MCF 10A (cell line): ENCODE results near the gene SETD1B. TPM values are rescaled to one million over a fixed set of nuclear protein-coding genes. Genes with fewer than 3 reads are reported as not detected.

Source experiments
- BruUV-seq: library from RNA; stranded (reverse); fragments of 400-500 nt; replicated peaks from 2 replicates; lab custom pipeline; 2021; lab: Mats Ljungman, UMichigan
- CTCF ChIA-PET: fragments of 300-600 bp; sonication (Branson Sonifier 250); formaldehyde crosslinking; extraction: SDS; loops from one replicate; lab custom pipeline; 2021; ENCODE audit warnings: antibody characterized with exemption, inconsistent platforms; lab: Yijun Ruan, JAX
- POLR2A ChIA-PET: fragments of 300-600, 350-650 bp; sonication (Branson Sonifier 250); formaldehyde crosslinking; extraction: SDS; loops from one replicate; lab custom pipeline; 2020; ENCODE audit warnings: antibody characterized with exemption, inconsistent platforms; lab: Yijun Ruan, JAX
- DNase-seq: peaks from one replicate; pipeline ENCODE4 v3.0.0-alpha.2; 2018; ENCODE audit not compliant: unreplicated experiment
- H3K27ac Mint-ChIP-seq: one replicate; pipeline ENCODE4 v1.8.0; 2022; ENCODE audit warnings: mild to moderate bottlenecking, low read depth, mixed read lengths; ENCODE audit not compliant: unreplicated experiment
- H3K27me3 Mint-ChIP-seq: one replicate; pipeline ENCODE4 v1.8.0; 2022; ENCODE audit warnings: mixed read lengths; ENCODE audit not compliant: insufficient read depth, unreplicated experiment
- H3K36me3 Mint-ChIP-seq: one replicate; pipeline ENCODE4 v1.8.0; 2022; ENCODE audit warnings: mild to moderate bottlenecking, moderate library complexity, mixed read lengths; ENCODE audit not compliant: insufficient read depth, unreplicated experiment
- H3K4me1 Mint-ChIP-seq: one replicate; pipeline ENCODE4 v1.8.0; 2022; ENCODE audit warnings: mixed read lengths; ENCODE audit not compliant: insufficient read depth, unreplicated experiment
- H3K4me3 Mint-ChIP-seq: one replicate; pipeline ENCODE4 v1.8.0; 2022; ENCODE audit warnings: mild to moderate bottlenecking, moderate library complexity, mixed read lengths; ENCODE audit not compliant: unreplicated experiment
- H3K9me3 Mint-ChIP-seq: one replicate; pipeline ENCODE4 v1.8.0; 2022; ENCODE audit warnings: mixed read lengths; ENCODE audit not compliant: unreplicated experiment
- intact Hi-C: fragments of 100-400 bp; cut with micrococcal nuclease; formaldehyde crosslinking; loops from 2 replicates; pipeline ENCODE4 v1.14.1; 2022
- total RNA-seq: library from RNA; stranded (reverse); gene quantifications from 2 replicates; pipeline ENCODE4 v1.2.3, GENCODE V29; 2022
- TF ChIP-seq, protein P1 (sequence below): fragments of 200-600 bp; IDR thresholded peaks from one replicate; pipeline ENCODE4 v1.8.0; 2022; ENCODE audit warnings: antibody characterized with exemption, mild to moderate bottlenecking; ENCODE audit not compliant: unreplicated experiment

SETD1B gene
- total RNA-seq, 1 experiment from 2014 or later: 19.7 TPM

DNA sequence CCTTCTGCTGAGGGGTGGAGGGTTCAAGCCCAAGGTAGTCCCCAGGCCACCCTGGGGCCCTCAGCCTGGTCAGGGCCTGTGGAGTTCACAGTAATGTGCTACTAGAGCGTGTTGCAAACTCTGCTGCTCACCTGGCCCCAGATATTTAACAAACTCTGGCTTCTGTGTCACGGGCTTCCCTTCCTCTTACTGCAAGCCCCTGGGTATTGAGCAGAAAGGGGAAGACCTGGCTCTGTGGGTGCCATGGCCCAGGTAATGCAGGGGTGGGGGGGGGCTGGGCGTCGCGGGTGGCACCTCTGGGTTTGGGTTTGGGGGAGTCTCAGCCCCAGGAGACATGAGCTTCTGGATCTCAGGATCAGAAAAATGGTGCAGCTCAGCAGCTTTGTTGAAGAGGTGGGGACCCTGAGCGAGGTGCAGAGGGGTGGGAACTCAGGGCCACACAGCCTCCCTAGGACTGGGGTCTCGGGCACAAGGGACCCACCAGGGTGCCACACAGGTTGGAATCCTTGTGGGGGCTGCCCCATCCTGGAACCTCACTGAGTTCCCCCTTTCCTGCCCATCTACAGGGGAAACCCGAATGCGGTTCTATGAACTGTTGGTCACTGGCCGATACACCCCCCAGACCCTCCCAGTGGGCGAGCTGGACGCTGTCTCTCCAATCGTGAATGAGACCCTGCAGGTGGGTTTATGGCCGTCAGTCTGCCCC is 4.0 kb downstream of the SETD1B start:
- POLR2A ChIA-PET: interaction anchor here (12.4 kb wide), 1 partner anchor 11 kb away, joined by 344 read pairs; the partner anchor contains the start of genes RHOF and SETD1B
- DNase-seq: no peak
- Mint-ChIP-seq H3K4me3 (no peak overlapping the region), H3K4me1 (peaks cover 17% of the 10 kb centered on the region), H3K27me3 (no peaks in the 10 kb centered on the region), H3K36me3 (peaks cover 37% of the 10 kb centered on the region), H3K27ac (no peak overlapping the region), H3K9me3 (no peaks in the 10 kb centered on the region)
- CTCF ChIA-PET: interaction anchor here (1.1 to 16.6 kb wide), 4 partner anchors 12 to 87 kb away, joined by 3 to 390 read pairs (median 4); partner anchors contain the start of gene RHOF
- BruUV-seq: no TSS peak
- TF ChIP-seq, protein P1, sequence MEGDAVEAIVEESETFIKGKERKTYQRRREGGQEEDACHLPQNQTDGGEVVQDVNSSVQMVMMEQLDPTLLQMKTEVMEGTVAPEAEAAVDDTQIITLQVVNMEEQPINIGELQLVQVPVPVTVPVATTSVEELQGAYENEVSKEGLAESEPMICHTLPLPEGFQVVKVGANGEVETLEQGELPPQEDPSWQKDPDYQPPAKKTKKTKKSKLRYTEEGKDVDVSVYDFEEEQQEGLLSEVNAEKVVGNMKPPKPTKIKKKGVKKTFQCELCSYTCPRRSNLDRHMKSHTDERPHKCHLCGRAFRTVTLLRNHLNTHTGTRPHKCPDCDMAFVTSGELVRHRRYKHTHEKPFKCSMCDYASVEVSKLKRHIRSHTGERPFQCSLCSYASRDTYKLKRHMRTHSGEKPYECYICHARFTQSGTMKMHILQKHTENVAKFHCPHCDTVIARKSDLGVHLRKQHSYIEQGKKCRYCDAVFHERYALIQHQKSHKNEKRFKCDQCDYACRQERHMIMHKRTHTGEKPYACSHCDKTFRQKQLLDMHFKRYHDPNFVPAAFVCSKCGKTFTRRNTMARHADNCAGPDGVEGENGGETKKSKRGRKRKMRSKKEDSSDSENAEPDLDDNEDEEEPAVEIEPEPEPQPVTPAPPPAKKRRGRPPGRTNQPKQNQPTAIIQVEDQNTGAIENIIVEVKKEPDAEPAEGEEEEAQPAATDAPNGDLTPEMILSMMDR: no peak
- intact Hi-C loops: no loop called here

- H3K36me3 Mint-ChIP-seq: peaks cover 33% of the 10 kb centered on the region
- intact Hi-C loops: no loop called here
- no TSS peak for BruUV-seq
- CTCF ChIA-PET: interaction anchor here (16.6 kb wide), 1 partner anchor 13 kb away, joined by 390 read pairs; the partner anchor contains the start of gene RHOF
- no peaks in the 10 kb centered on the region for H3K27me3 Mint-ChIP-seq
- POLR2A ChIA-PET: interaction anchor here (12.4 kb wide), 1 partner anchor 12 kb away, joined by 344 read pairs; the partner anchor contains the start of genes RHOF and SETD1B
- H3K4me3 Mint-ChIP-seq: no peak overlapping the region
- no peaks in the 10 kb centered on the region for H3K9me3 Mint-ChIP-seq
- TF ChIP-seq, protein P1: no peak
- peaks cover 26% of the 10 kb centered on the region for H3K4me1 Mint-ChIP-seq
- DNase-seq: no peak
- peak overlapping the region; percentile 39 for H3K27ac Mint-ChIP-seq
These were observed 4.8 kb downstream of the SETD1B start for GRCh38 chr12:121808623-121809022.

DNA sequence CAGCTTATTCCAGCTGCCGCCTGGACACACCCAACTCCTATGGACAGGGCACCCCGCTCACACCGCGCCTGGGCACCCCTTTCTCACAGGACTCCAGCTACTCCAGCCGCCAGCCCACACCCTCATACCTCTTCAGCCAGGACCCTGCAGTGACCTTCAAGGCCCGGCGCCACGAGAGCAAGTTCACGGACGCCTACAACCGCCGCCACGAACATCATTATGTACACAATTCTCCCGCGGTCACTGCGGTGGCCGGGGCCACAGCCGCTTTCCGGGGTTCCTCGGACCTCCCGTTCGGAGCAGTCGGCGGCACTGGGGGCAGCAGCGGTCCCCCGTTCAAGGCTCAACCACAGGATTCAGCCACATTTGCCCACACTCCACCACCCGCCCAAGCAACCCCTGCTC is 5.9 kb downstream of the SETD1B start:
- Mint-ChIP-seq H3K9me3 (no peaks in the 10 kb centered on the region), H3K36me3 (peaks cover 33% of the 10 kb centered on the region), H3K27ac (no peak overlapping the region), H3K4me1 (peaks cover 28% of the 10 kb centered on the region), H3K27me3 (no peaks in the 10 kb centered on the region), H3K4me3 (no peak overlapping the region)
- POLR2A ChIA-PET: interaction anchor here (12.4 kb wide), 1 partner anchor 13 kb away, joined by 344 read pairs; the partner anchor contains the start of genes RHOF and SETD1B
- intact Hi-C loops: no loop called here
- CTCF ChIA-PET: interaction anchor here (0.5 to 16.6 kb wide), 2 partner anchors 14 to 235 kb away, joined by 3 to 390 read pairs; partner anchors contain the start of gene RHOF
- DNase-seq: no peak
- no TSS peak for BruUV-seq
- TF ChIP-seq, protein P1: no peak

- BruUV-seq: no TSS peak
- Mint-ChIP-seq H3K4me3 (peak overlapping the region; percentile 82), H3K27ac (no peak overlapping the region), H3K36me3 (peaks cover 39% of the 10 kb centered on the region), H3K4me1 (peaks cover 28% of the 10 kb centered on the region), H3K27me3 (no peaks in the 10 kb centered on the region), H3K9me3 (no peaks in the 10 kb centered on the region)
- ChIA-PET CTCF (interaction anchor here (0.6 to 16.6 kb wide), 10 partner anchors 8 to 116 kb away, joined by 3 to 390 read pairs (median 4); partner anchors contain the start of genes PSMD9 and RHOF), POLR2A (interaction anchor here (1.3 to 12.4 kb wide), 4 partner anchors 13 to 98 kb away, joined by 3 to 344 read pairs (median 15); partner anchors contain the start of genes PSMD9, RHOF, SETD1B and TMEM120B)
- TF ChIP-seq, protein P1: no peak
- DNase-seq: no peak
- intact Hi-C loops: no loop called here
These were observed 6.5 kb downstream of the SETD1B start for GRCh38 chr12:121810234-121810817.
